NCI-H2029 (cell line): ENCODE measurements around the gene LONRF2.
A peak's percentile ranks its signal among the peaks of the same experiment; 100 is the strongest.

Experiments
- DNase-seq: peaks from one replicate; lab custom pipeline; 2025; lab: John Stamatoyannopoulos, UW

The LONRF2 gene

DNA sequence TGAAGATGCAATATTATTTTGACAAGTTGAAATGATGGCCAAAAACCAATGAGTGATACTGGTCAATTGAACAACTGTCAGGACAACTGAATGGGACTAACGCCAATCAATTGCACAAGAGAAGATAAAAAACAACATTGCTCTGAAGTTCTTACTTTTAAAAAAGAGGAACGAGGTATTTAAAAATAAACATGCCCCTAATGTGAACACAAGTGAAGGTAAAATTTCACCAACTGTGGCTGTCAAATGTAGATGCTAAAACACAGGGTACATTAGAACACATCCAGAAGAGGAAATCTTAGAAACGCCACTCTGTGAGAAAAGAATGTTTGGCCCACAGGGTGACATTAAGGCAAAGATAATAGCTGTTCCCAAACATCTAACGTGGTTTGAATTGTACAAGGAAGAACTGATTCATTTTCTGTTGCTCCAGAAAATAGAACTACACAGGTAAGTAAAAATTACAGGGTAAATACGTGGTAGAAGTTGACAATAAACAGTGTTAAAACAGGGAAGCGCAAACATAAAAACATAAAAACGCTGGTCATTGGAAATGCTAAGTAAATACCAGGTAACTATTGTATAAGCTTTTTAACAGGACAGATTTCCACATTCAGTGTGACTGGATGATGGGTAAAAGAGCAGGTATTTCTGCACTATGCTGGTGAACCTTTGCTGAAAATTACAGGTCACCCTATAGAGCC, 20.3 kb downstream of the LONRF2 start:
- DNase-seq: no peak

DNA sequence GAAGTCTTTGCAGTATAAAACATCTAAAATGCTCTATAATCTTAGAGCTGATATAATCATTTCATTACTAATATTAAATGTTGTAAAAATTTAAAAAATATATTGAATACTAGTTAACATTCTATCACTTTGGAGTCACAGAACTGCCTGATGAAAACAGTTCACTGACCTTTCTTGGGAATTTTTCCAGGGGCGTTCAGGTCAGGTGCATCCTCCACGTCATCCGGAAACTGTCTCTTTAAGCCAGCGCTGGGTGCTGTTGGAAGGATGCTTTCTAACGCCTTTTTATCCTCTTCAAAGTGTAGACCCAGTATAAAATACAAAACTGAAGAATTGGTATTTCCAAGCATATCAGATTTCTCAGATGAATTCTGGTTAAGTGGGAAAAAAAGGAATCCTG, 22.8 kb downstream of the LONRF2 start:
- DNase-seq: no peak

DNA sequence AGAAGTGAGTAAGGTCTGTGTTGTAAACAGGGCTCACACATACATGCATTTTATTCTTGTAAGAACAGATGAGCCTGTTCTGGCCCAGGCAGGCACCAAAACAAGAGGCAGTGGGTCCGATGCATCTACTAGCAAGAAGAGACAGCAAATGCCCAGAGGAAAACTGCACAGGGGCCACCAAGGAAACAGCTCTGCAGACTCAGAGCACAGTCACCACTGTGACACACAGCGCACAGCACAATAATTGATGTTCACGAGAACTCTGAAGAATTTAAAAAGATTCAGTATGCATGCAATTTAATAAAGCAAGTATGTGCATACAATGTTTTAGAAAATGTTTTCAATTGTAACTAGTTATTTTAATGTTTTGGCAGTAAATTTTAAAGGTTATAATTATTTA, 24.8 kb downstream of the LONRF2 start:
- no peak for DNase-seq

DNA sequence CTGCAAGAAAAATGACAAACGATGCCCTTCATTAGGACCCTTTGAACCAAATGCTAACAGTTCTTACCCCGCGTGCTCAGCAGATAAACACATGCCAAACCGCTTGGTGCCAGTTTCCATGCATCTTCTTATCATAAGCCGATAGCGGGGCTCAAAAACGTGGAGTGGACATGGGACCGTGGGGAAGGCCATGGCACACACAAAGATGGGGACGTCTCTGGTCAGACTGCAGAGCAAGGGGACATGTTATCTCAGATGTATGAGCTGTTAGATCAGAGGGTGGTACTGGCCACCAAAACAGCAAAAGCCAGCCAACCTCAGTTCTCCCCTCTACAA, 28.2 kb downstream of the LONRF2 start:
- no peak for DNase-seq

DNA sequence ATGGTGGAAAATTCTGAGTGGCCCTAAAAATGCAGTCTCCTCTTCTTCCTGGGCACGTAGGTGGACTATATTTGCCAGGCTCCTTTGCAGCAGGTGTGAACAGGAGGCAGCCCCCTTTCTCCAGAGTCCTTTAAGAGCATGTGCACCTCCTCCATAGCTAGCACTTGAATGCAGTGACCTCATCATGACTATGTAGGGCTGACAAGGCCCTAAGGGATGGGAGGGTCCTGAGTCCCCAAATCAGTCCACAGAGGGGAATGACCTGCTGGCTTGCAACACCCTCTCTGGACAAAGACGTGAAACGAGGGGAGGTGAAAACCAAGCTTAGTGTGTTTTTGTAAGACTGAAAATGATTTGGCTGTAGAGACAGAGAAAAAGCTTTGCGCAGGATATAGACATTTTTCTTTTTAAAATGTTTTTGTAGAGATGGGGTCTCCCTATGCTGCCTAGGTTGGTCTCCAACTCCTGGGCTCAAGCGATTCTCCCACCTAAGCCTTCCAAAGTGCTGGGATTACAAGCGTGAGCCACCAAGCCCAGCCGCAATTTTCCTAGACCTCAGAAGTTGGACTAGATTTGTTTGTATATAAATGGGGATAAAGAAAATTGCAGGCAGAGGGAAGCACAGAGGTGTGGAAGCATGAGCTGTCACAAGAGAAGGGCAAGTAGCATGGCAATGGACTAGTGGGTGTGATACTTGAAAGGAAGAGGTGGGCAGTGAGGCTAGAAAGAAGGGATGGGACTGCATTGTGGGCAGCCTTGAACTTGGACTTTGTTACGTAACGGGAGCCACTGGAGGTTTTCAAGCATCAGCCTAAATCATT, 28.8 kb downstream of the LONRF2 start:
- no peak for DNase-seq

DNA sequence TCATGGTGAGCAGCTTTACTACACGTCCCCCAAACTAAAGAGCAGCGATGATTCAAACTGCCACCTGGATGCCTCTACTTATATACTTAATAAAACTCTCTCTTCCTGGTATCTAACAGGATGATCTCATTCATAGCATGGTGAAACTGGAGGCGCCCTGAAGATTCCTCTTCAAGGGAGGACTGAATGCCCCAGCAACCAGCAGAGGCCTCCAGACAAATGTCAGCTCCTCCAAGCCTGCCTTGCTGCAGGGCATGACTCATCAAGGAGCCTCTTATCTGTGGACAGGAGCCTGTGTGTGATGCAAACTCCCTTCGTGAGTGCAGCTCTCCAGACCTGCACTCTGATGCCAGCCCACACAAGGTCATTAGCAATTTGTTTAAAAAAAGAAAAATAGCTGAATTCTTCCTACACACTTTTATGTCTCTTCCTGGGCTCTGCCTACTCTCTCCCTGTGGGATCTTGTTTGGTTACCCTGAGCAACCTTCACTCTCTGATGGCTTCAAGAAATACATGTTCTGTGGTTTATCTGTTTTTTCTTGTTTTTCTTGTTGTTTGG, 30.2 kb downstream of the LONRF2 start:
- peak; percentile 82 for DNase-seq

DNA sequence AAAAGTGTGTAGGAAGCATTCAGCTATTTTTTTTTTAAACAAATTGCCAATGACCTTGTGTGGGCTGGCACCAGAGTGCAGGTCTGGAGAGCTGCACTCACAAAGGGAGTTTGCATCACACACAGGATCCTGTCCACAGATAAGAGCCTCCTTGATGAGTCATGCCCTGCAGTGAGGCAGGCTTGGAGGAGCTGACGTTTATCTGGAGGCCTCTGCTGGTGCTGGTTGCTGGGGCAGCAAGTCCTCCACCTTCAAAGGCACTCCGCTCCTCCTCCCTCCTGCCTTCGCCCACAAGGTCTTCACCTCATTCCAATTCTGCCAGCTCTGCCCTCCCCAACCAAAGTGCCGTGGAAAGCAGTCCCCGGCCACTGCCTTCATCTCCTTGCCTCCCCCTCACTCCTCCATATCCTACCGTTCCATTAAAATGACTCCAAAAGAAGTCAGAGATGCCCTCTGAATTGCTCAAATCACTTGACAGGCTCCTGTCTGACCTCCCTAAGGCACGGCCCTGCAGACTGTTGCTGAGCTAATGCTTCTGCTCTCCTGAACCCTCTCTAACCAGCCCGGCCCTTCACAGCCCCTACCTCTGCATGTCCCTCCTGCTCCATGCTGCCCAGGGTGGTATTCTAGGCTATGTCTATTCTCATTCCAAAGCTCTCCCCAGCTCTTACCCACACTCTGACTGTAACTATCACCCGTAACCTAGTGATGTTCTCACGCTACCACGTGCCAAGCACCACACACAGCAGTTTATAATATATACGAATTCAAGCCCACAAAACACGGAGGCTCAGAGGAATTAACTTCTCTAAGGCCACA, 30.9 kb downstream of the LONRF2 start:
- peak; percentile 95 for DNase-seq

DNA sequence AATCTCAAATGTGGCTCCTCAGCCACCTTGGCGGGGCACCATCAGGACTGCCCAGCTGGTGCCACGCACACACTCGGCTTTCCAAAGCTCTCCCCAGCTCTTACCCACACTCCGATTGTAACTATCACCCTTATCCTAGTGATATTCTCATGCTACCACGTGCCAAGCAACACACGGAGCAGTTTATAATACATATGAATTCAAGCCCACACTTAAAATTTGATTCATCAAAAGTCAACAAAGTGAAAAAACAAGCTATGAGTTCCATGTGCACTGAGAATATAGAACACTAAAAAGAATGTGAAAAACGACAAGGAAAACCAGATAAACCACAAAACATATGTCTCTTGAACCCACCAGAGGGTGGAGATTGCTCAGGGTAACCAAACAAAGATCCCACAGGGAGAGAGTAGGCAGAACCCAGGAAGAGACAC, 31.6 kb downstream of the LONRF2 start:
- DNase-seq: no peak

DNA sequence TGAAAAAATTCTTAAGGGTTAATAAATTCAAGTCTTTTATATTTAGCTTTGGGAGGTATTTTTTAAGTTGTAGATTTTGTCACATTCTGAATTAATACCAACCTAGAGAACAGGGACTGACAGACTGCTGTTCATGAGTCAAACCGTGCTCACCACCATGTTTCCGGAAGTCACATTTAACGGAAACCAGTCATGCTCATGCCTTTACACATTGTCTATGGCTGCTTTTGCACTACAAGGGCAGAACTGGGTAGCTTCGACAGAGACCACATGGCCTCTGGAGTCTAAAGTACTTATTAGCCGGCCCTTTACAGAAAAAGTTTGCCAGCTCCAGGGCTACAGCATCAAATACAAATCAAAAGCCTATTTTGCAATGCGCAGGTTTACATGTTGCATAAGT, 33.3 kb downstream of the LONRF2 start:
- DNase-seq: no peak

DNA sequence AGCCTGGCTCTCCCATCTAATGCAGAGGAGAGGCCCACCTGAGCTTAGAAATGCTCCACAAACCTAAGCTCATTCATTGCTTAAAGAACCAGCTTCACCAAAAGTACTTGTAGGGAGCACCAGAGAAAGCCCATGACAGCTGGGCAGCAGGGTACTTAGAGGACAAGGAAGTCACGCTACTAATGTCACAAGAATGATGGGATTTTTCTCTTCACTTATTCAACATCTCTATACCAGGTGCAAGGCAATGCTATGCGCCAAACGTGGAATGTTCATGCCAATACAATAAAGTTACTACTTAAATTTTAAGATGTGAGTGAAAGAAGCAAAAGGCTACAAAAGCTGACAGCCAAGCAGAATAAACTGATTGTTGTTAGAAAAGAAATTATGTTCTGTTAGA, 36.0 kb downstream of the LONRF2 start:
- no peak for DNase-seq

DNA sequence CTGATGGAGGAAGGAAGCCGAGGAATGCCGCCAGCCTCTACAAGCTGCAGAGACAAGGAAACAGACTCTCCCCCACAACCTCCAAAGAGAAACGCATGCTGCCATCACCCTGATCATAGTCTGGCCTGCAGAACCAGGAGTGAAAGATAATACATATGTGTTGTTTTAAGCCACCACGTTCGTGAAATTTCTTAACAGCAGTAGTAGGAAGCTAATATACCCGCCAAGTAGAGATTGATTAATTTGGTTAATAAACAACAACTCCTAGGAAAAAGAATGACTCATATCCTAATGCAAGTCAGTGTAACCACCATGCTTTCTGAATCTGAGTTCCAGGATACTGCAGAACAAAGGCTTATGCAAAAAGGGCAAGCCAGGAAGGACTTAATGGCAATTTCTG, 36.6 kb downstream of the LONRF2 start:
- no peak for DNase-seq

DNA sequence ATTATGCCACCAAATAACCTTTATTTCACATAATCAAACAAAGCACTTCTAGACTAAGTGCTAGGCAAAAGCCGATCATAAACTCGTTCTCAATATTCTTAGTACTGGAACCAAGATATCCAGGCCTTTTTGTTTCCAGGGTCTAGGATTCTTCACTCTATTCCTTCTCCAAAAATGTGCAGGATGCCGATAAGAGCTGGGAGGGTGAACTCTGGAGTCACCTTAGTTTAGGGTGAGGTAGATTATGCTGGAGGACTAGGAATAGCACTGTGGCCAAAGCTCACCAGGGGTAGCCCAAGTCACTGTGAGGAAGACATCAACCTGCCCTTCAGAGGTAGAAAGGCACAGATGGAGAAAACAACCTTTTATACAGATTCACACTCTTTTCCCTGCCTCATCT, 37.3 kb downstream of the LONRF2 start:
- no peak for DNase-seq

DNA sequence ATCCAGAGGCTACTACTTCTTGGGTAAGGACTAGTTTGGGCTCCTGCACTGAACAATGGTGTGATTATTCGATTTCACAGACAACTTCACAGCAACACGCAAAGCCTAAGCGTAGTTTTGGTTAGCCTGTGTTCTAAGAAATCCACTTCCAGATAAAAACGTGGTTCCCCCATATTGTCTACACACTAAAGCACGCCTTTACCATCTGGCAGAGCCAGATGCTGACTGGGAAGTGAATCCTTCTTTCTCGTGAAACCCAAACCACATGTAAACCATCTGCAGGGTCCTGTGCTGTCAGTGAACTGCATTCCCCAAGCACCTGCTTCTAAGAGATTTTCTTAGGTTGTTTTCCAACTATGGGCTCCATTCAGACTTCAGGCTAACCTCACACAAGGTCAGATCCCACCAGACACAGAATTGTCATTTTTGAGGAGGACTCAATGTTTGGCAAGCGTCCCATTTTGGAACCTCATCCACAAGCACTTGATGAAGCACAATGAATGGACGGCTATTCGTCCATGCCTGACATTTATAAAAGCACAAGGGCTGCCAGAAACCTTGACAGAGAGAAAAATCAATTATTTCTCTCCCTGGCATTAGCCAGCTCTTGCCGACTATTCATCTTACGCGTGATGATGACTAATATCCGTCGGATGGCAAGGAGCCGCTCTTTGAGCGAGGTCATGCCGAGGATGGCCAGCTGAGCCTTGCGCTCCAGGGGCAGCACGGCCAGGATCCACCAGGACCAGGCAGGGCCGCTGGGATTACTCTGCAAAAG, 38.4 kb downstream of the LONRF2 start:
- DNase-seq: no peak

DNA sequence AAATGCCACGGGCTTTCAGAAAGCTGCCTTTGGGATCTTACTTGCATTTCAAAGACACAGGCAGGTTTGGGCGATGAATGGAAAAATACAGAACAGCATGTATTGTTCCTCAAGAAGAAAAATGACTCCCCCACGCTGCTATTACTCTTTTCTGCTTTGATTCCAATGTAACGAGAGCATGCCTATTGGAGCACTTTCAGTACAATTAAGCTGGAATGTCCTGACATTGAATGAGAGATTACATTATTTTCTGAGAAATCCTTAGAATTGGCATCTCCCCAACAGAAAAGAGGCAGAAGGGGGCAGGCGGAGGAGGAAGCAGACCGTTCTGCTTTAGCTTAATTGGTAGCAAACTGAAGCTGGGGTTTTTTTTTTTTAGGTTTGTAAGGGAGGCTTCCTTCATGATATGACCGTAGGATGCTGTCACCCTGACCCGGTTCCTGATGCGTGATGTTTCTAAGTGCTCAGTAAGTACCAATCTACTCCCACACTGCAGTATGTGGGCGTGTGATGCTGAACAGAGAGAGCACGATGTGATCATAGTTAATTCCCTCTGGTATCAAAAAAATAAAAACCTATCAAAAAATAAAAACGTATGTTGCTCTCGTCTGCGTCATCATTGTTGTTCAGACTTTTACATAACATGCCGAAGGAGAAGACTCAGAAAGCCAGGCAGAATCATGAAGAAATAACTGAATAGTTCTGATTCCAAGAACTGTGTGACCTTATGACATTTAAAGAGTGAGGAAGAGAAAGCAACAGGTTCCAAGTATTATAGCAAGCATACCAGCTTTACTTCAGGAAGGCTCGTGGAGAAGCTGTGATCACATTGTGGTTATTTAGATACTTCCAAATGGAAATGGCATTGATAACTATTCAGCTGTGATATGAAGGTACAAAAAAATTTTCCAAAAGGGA, 40.5 kb downstream of the LONRF2 start:
- no peak for DNase-seq

DNA sequence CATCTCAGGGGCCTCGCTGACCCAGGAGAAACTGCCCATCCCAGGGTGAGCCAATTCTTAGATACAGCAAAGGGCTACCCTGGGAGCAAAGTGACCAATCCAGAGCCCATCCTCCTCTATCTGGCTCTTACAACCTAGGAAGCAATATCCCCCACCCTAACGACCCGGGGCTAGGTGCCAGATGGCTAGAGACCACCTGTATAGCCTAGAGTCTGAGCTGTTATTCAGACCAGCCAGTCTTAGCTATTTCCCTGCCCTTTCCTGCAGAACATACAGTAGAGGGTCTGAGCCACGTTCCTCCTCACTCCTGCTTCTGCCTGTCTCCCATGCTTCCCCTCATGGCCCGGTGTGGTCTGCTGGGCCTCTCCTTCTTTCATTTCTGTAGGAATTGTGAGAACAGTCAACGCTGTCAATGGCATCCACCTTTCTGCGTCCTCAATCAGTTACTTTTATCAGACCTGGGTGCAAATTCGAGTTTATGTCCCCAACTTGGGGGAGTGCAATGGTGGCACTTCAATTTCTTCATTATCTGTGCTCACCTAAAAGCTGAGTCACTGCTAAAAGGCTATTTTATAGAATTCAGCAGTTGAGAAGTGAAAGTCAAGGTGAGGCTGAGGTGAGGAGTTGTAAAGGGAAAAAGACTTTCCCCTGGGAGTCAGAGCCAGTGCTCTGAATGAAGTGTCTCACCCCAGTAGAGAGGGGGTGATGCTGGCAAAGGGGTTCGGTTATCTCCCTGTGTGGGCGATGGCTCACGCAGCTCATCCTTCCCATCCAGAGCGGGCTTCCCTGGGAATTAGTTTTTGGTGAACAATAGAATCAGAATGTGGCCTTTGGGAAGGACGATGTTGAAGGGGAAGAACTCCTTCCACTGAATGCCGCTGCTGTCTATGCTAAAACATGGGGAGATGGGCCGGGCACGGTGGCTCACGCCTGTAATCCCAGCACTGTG, 42.4 kb downstream of the LONRF2 start:
- DNase-seq: no peak

DNA sequence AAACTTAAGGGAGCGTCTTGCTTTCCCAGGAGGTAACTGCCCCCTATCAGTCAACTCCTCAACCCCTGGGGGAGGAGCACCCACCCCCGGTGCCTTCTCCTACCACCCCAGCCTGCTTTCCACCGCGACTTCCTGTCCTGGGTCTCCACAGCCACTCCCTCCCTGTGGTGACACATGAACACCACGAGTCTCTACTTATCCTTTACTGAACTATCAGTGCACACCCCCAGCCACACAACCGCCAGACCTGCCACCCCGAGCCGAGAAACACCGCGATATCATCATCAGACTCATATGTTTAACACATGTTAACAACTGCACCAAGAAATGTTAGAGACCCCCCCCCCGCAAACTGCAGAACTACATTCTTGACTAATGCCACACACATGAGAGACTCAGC, 43.3 kb downstream of the LONRF2 start:
- DNase-seq: no peak

DNA sequence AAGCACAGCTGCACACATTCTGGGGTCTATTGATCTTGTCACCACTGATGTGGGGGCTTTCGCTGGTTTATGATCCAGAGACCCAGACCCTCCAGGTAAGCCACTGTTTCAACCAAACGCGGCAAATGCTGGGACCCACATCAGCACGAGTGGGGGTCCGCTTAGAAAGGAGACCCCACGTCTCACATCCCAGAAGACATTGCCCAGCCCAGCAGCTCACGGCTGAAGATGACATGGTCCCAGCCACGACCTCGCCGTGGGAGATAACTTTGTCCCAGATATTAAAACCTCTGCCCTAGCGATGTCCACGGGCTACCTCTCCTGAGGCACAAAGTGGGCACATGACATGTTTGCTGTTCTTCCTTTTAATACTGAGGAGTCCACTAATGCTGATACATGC, 43.8 kb downstream of the LONRF2 start:
- DNase-seq: no peak

DNA sequence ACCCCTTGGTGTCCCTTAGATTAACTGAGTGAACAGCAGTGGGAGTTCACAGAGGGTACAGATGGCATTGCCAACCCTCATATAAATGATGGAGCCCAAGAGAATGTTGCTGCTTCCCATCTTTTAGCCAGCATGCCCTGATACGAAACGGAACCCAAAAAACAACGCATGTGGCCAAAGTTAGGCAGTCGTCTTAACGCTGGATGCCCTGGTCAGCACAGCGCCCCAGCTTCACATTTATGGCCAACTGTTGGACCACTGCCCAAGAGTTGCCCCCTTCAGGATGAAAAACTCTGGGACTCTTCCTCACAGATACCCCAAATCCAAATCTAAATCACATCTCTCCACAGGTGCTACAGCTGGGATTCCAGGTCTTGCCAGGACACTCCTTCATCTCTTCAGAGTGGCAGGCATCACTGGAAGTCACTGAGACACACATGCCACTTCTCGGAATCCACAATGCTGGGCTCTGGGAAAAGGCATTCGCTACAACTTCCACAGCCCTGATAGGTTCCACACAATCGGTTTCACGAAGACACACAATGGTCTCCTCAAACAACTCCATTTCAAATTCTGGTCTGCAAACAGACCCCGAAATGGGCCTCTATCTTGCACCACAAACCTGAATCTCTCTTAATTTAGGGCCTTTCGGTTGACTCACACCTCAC, 44.6 kb downstream of the LONRF2 start:
- no peak for DNase-seq

DNA sequence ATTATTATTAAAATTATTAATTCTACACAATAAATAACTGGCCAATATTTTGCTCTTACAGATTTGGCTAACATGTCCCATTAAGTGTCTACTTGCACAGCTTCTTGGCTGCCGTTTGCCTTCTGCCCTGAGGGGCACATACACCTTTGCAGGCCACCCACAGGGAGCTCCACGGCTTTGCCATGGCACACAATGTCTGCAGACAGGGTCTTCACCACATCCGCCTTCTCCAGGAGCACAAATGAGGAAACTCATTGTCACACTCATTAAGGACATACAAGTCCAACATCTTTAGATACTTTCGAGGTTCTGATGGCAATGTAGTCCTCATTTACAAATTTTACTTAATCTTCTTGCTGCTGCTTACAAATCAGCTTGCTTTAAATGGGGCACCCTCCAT, 45.6 kb downstream of the LONRF2 start:
- no peak for DNase-seq
